ENCODE measurements around the gene SSX3.
"Not testable (repeated sequence)": the region's sequence is repeated elsewhere in the genome, so short reads cannot be mapped to it uniquely, and the experiment has no call there.

Gene SSX3

GRCh38 chrX:48356315-48357094 is at the start of gene SSX3:
SSX3 (minus strand) TSS chrX:48356703; CDS start chrX:48355249, 1,454 bp downstream.
- not testable (repeated sequence) for DNase-seq

- not testable (repeated sequence) for DNase-seq
These were observed 41.3 kb upstream of the SSX3 start for GRCh38 chrX:48397825-48398224.

GRCh38 chrX:48396931-48397330 is 40.4 kb upstream of the SSX3 start:
- DNase-seq = not testable (repeated sequence)

GRCh38 chrX:48383239-48383638 is 26.7 kb upstream of the SSX3 start, which contains the start of gene SSX4:
SSX4 (plus strand) TSS chrX:48383539; CDS start chrX:48384054, 515 bp downstream.
- DNase-seq = not testable (repeated sequence)

GRCh38 chrX:48370408-48370807 is 13.9 kb upstream of the SSX3 start:
- not testable (repeated sequence) for DNase-seq

GRCh38 chrX:48367717-48368408 is 11.4 kb upstream of the SSX3 start:
- not testable (repeated sequence) for DNase-seq

GRCh38 chrX:48359281-48359680 is 2.8 kb upstream of the SSX3 start:
- DNase-seq = not testable (repeated sequence)

- DNase-seq = no peak
These were observed 1.2 kb upstream of the SSX3 start for GRCh38 chrX:48357681-48358080.

- not testable (repeated sequence) for DNase-seq
These were observed 10.4 kb downstream of the SSX3 start for GRCh38 chrX:48346059-48346458.

GRCh38 chrX:48313996-48314395 is 42.5 kb downstream of the SSX3 start:
- not testable (repeated sequence) for DNase-seq

GRCh38 chrX:48306175-48306574 is 50.3 kb downstream of the SSX3 start:
- DNase-seq = no peak
